MCF 10A (cell line): ENCODE results near the gene PTPN4. TPM values are rescaled to one million over a fixed set of nuclear protein-coding genes. Genes with fewer than 3 reads are reported as not detected.

Experiments used
- BruUV-seq: library from RNA; stranded (reverse); fragments of 400-500 nt; replicated peaks from 2 replicates; lab custom pipeline; 2021; lab: Mats Ljungman, UMichigan
- CTCF ChIA-PET: fragments of 300-600 bp; sonication (Branson Sonifier 250); formaldehyde crosslinking; extraction: SDS; loops from one replicate; lab custom pipeline; 2021; ENCODE audit warnings: antibody characterized with exemption, inconsistent platforms; lab: Yijun Ruan, JAX
- POLR2A ChIA-PET: fragments of 300-600, 350-650 bp; sonication (Branson Sonifier 250); formaldehyde crosslinking; extraction: SDS; loops from one replicate; lab custom pipeline; 2020; ENCODE audit warnings: antibody characterized with exemption, inconsistent platforms; lab: Yijun Ruan, JAX
- DNase-seq: peaks from one replicate; pipeline ENCODE4 v3.0.0-alpha.2; 2018; ENCODE audit not compliant: unreplicated experiment
- H3K27ac Mint-ChIP-seq: one replicate; pipeline ENCODE4 v1.8.0; 2022; ENCODE audit warnings: mild to moderate bottlenecking, low read depth, mixed read lengths; ENCODE audit not compliant: unreplicated experiment
- H3K27me3 Mint-ChIP-seq: one replicate; pipeline ENCODE4 v1.8.0; 2022; ENCODE audit warnings: mixed read lengths; ENCODE audit not compliant: insufficient read depth, unreplicated experiment
- H3K36me3 Mint-ChIP-seq: one replicate; pipeline ENCODE4 v1.8.0; 2022; ENCODE audit warnings: mild to moderate bottlenecking, moderate library complexity, mixed read lengths; ENCODE audit not compliant: insufficient read depth, unreplicated experiment
- H3K4me1 Mint-ChIP-seq: one replicate; pipeline ENCODE4 v1.8.0; 2022; ENCODE audit warnings: mixed read lengths; ENCODE audit not compliant: insufficient read depth, unreplicated experiment
- H3K4me3 Mint-ChIP-seq: one replicate; pipeline ENCODE4 v1.8.0; 2022; ENCODE audit warnings: mild to moderate bottlenecking, moderate library complexity, mixed read lengths; ENCODE audit not compliant: unreplicated experiment
- H3K9me3 Mint-ChIP-seq: one replicate; pipeline ENCODE4 v1.8.0; 2022; ENCODE audit warnings: mixed read lengths; ENCODE audit not compliant: unreplicated experiment
- CTCF ChIP-seq: fragments of 200-600 bp; IDR thresholded peaks from one replicate; pipeline ENCODE4 v1.8.0; 2022; ENCODE audit warnings: antibody characterized with exemption, mild to moderate bottlenecking; ENCODE audit not compliant: unreplicated experiment
- intact Hi-C: fragments of 100-400 bp; cut with micrococcal nuclease; formaldehyde crosslinking; loops from 2 replicates; pipeline ENCODE4 v1.14.1; 2022
- total RNA-seq: library from RNA; stranded (reverse); gene quantifications from 2 replicates; pipeline ENCODE4 v1.2.3, GENCODE V29; 2022

PTPN4 gene
- total RNA-seq, 1 experiment from 2014 or later, result 21.1 TPM

GRCh38 chr2:119846021-119846420 lies 86.3 kb downstream of the PTPN4 start:
- CTCF ChIA-PET, result no interaction called here

GRCh38 chr2:119849838-119850565 lies 90.3 kb downstream of the PTPN4 start:
- TF ChIP-seq CTCF, result no peak
- ChIA-PET CTCF (no interaction called here), POLR2A (no interaction called here)
- intact Hi-C loops, result no loop called here
- Mint-ChIP-seq H3K4me1 (peaks cover 6% of the 10 kb centered on the region), H3K27ac (no peak overlapping the region), H3K9me3 (peaks cover 28% of the 10 kb centered on the region), H3K4me3 (no peak overlapping the region), H3K27me3 (no peaks in the 10 kb centered on the region), H3K36me3 (no peaks in the 10 kb centered on the region)
- no TSS peak for BruUV-seq
- no peak for DNase-seq

More at GRCh38 chr2:119846021-119846420, 86.3 kb downstream of the PTPN4 start:
- no peak overlapping the region for H3K27ac Mint-ChIP-seq
- no peaks in the 10 kb centered on the region for H3K36me3 Mint-ChIP-seq
- POLR2A ChIA-PET, result no interaction called here
- BruUV-seq, result no TSS peak
- H3K4me3 Mint-ChIP-seq, result no peak overlapping the region
- DNase-seq, result no peak
- no peaks in the 10 kb centered on the region for H3K27me3 Mint-ChIP-seq
- TF ChIP-seq CTCF, result no peak
- H3K4me1 Mint-ChIP-seq, result peaks cover 11% of the 10 kb centered on the region
- intact Hi-C loops, result no loop called here
- peaks cover 5% of the 10 kb centered on the region for H3K9me3 Mint-ChIP-seq

DNA sequence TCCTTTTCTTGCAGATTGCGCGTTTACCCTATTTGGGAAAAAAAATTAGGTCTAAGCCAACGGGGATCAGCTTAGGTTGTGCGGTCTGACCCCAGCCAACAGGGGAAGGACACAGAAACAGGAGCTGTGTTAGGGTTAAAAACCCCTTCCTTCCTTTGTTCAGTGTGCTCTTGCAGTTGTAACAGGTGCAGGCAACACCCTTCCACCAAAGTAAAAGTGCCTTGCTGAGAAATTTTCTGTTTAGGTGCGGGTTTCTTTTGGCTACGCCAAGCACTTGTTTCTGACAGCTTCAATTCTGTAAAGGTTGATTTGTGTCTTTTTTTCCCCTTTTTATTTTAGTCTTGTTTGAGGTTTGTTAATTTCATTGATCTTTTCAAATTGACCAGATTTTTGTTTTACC lies 92.5 kb downstream of the PTPN4 start:
- no peak for DNase-seq

More for the DNA sequence above, 92.5 kb downstream of the PTPN4 start:
- H3K27me3 Mint-ChIP-seq, result no peaks in the 10 kb centered on the region
- H3K9me3 Mint-ChIP-seq, result peaks cover 28% of the 10 kb centered on the region
- ChIA-PET CTCF (no interaction called here), POLR2A (interaction anchor here (1.1 kb wide), 1 partner anchor 99 kb away, joined by 3 read pairs; no protein-coding TSS in a partner anchor)
- intact Hi-C loops, result no loop called here
- peaks cover 6% of the 10 kb centered on the region for H3K4me1 Mint-ChIP-seq
- no peak overlapping the region for H3K27ac Mint-ChIP-seq
- H3K36me3 Mint-ChIP-seq, result no peaks in the 10 kb centered on the region
- no peak for TF ChIP-seq CTCF
- no peak overlapping the region for H3K4me3 Mint-ChIP-seq
- BruUV-seq, result no TSS peak
